C4-2B (cell line): ENCODE measurements around the gene KCNK6.
A peak's percentile ranks its signal among the peaks of the same experiment; 100 is the strongest.

ENCODE experiments used
- H3K27ac ChIP-seq: fragments of 450-650 bp; 2 replicates; pipeline ENCODE4 v1.5.1; 2017
- CTCF ChIP-seq: fragments of 450-650 bp; conservative IDR thresholded peaks from 2 replicates; pipeline ENCODE4 v1.5.1; 2017; ENCODE audit warnings: mild to moderate bottlenecking
- ZFX ChIP-seq: fragments of 450-650 bp; IDR thresholded peaks from 2 replicates; pipeline ENCODE4 v1.6.1; 2017

Gene KCNK6

GRCh38 chr19:38315657-38316476 is 3.8 kb upstream of the KCNK6 start, which contains the start of gene YIF1B:
TSS of gene YIF1B (minus strand) at chr19:38315947. CDS start at chr19:38315917, 30 bp downstream.
- H3K27ac ChIP-seq: peak within 1 kb of the TSS; percentile 92
- TF ChIP-seq ZFX: no peak
- TF ChIP-seq CTCF: no peak

- TF ChIP-seq CTCF (no peak), ZFX (no peak)
- H3K27ac ChIP-seq: peak overlapping the region; percentile 92
Measured at GRCh38 chr19:38316477-38317067, 3.1 kb upstream of the KCNK6 start.

GRCh38 chr19:38317104-38317612 is 2.5 kb upstream of the KCNK6 start:
- TF ChIP-seq ZFX: no peak
- TF ChIP-seq CTCF: no peak
- no peak overlapping the region for H3K27ac ChIP-seq

- TF ChIP-seq ZFX: no peak
- TF ChIP-seq CTCF: no peak
- no peak overlapping the region for H3K27ac ChIP-seq
Measured at GRCh38 chr19:38318660-38319059, 985 bp upstream of the KCNK6 start.

GRCh38 chr19:38320969-38321339 is 1.3 kb downstream of the KCNK6 start:
- TF ChIP-seq CTCF: no peak
- no peak for TF ChIP-seq ZFX
- H3K27ac ChIP-seq: no peak overlapping the region

- H3K27ac ChIP-seq: no peak overlapping the region
- no peak for TF ChIP-seq ZFX
- no peak for TF ChIP-seq CTCF
Measured at GRCh38 chr19:38321646-38322196, 2.1 kb downstream of the KCNK6 start.

GRCh38 chr19:38323291-38323690 is 3.6 kb downstream of the KCNK6 start:
- no peak for TF ChIP-seq ZFX
- no peak for TF ChIP-seq CTCF

More at GRCh38 chr19:38323291-38323690, 3.6 kb downstream of the KCNK6 start:
- H3K27ac ChIP-seq: no peak overlapping the region
